Ectodermal cell (in vitro differentiated cells): ENCODE data around the gene ISG20.

Experiments used
- H3K27ac ChIP-seq: 2 replicates; pipeline ENCODE4 v1.7.0; 2013; ENCODE audit warnings: mild to moderate bottlenecking, low read depth, low read length; ENCODE audit not compliant: insufficient read depth, poor library complexity, severe bottlenecking
- H3K27me3 ChIP-seq: 2 replicates; pipeline ENCODE4 v1.7.0; 2013; ENCODE audit warnings: mild to moderate bottlenecking, low read length; ENCODE audit not compliant: insufficient read depth, control insufficient read depth, poor library complexity, severe bottlenecking
- H3K36me3 ChIP-seq: one replicate; pipeline ENCODE4 v1.7.0; 2013; ENCODE audit warnings: low read length; ENCODE audit not compliant: control insufficient read depth, insufficient read depth
- H3K4me1 ChIP-seq: one replicate; pipeline ENCODE4 v1.7.0; 2013; ENCODE audit warnings: low read length; ENCODE audit not compliant: control insufficient read depth, insufficient read depth
- H3K4me3 ChIP-seq: 2 replicates; pipeline ENCODE4 v1.7.0; 2013; ENCODE audit warnings: low read depth, low read length, control low read depth; ENCODE audit not compliant: insufficient read depth
- H3K9me3 ChIP-seq: 2 replicates; pipeline ENCODE4 v1.7.0; 2013; ENCODE audit warnings: mild to moderate bottlenecking, low read length, moderate library complexity; ENCODE audit not compliant: control insufficient read depth
- WGBS, 2 experiments: methylation state at CpG; one replicate each; pipeline ENCODE4 v1.1.7; 2013; ENCODE audit warnings: missing lambda C conversion rate in 2 of 2; 5-methylcytosine and 5-hydroxymethylcytosine counted together

ISG20 gene

GRCh38 chr15:88619796-88620195 is 19.0 kb upstream of the ISG20 start:
- Histone ChIP-seq H3K9me3 (no peaks in the 10 kb centered on the region), H3K4me3 (no peak overlapping the region), H3K4me1 (peaks cover 19% of the 10 kb centered on the region), H3K36me3 (no peaks in the 10 kb centered on the region), H3K27ac (no peak overlapping the region), H3K27me3 (no peaks in the 10 kb centered on the region)
- WGBS, 2 experiments, result 48 to 50% methylated on average over 2 of the region's 2 CpGs

GRCh38 chr15:88620995-88621772 is 17.6 kb upstream of the ISG20 start, which contains the start of gene AEN:
AEN (plus strand) TSS chr15:88621340; CDS start chr15:88626210, 4,870 bp downstream.
- Histone ChIP-seq H3K27ac (peak within 1 kb of the TSS; percentile 40), H3K36me3 (peaks cover 2% of the 10 kb centered on the region), H3K4me3 (peak within 1 kb of the TSS; percentile 74), H3K27me3 (no peaks in the 10 kb centered on the region), H3K4me1 (peaks cover 19% of the 10 kb centered on the region), H3K9me3 (no peaks in the 10 kb centered on the region)
- 0% methylated on average over 71 of the region's 71 CpGs for WGBS, 2 experiments

GRCh38 chr15:88621789-88622604 is 16.8 kb upstream of the ISG20 start:
- Histone ChIP-seq H3K9me3 (no peaks in the 10 kb centered on the region), H3K27me3 (no peaks in the 10 kb centered on the region), H3K4me3 (peak overlapping the region; percentile 74), H3K36me3 (peaks cover 10% of the 10 kb centered on the region), H3K4me1 (peaks cover 19% of the 10 kb centered on the region), H3K27ac (no peak overlapping the region)
- 1 to 2% methylated on average over 17 of the region's 17 CpGs for WGBS, 2 experiments

GRCh38 chr15:88622605-88622975 is 16.2 kb upstream of the ISG20 start:
- Histone ChIP-seq H3K27ac (no peak overlapping the region), H3K36me3 (peaks cover 10% of the 10 kb centered on the region), H3K27me3 (no peaks in the 10 kb centered on the region), H3K9me3 (no peaks in the 10 kb centered on the region), H3K4me1 (peaks cover 19% of the 10 kb centered on the region), H3K4me3 (peak overlapping the region; percentile 74)
- WGBS, 2 experiments, result 42 to 46% methylated on average over 5 of the region's 5 CpGs

- H3K4me1 ChIP-seq, result peaks cover 19% of the 10 kb centered on the region
- no peaks in the 10 kb centered on the region for H3K27me3 ChIP-seq
- no peaks in the 10 kb centered on the region for H3K9me3 ChIP-seq
- no peak overlapping the region for H3K4me3 ChIP-seq
- peaks cover 10% of the 10 kb centered on the region for H3K36me3 ChIP-seq
- no peak overlapping the region for H3K27ac ChIP-seq
- WGBS, 2 experiments, result 75 to 90% methylated on average over 1 to 2 of the region's 2 CpGs
These were observed 15.8 kb upstream of the ISG20 start for GRCh38 chr15:88623061-88623460.

GRCh38 chr15:88623632-88624031 is 15.2 kb upstream of the ISG20 start:
- WGBS, 2 experiments, result 85 to 91% methylated on average over 3 of the region's 3 CpGs
- Histone ChIP-seq H3K4me1 (peaks cover 19% of the 10 kb centered on the region), H3K27me3 (no peaks in the 10 kb centered on the region), H3K27ac (no peak overlapping the region), H3K4me3 (no peak overlapping the region), H3K36me3 (peaks cover 15% of the 10 kb centered on the region), H3K9me3 (no peaks in the 10 kb centered on the region)

- H3K36me3 ChIP-seq, result peaks cover 23% of the 10 kb centered on the region
- WGBS, 2 experiments, result 81 to 83% methylated on average over 19 of the region's 19 CpGs
- no peaks in the 10 kb centered on the region for H3K9me3 ChIP-seq
- peaks cover 19% of the 10 kb centered on the region for H3K4me1 ChIP-seq
- no peaks in the 10 kb centered on the region for H3K27me3 ChIP-seq
- no peak overlapping the region for H3K27ac ChIP-seq
- H3K4me3 ChIP-seq, result no peak overlapping the region
These were observed 14.5 kb upstream of the ISG20 start for GRCh38 chr15:88624156-88624970.

GRCh38 chr15:88624971-88625490 is 13.8 kb upstream of the ISG20 start:
- Histone ChIP-seq H3K4me1 (peaks cover 19% of the 10 kb centered on the region), H3K36me3 (peaks cover 29% of the 10 kb centered on the region)

GRCh38 chr15:88625943-88626741 is 12.7 kb upstream of the ISG20 start:
- WGBS, 2 experiments, result 89 to 91% methylated on average over 23 of the region's 23 CpGs
- peaks cover 40% of the 10 kb centered on the region for H3K36me3 ChIP-seq

More at GRCh38 chr15:88624971-88625490, 13.8 kb upstream of the ISG20 start:
- H3K27me3 ChIP-seq, result no peaks in the 10 kb centered on the region
- H3K9me3 ChIP-seq, result no peaks in the 10 kb centered on the region
- H3K4me3 ChIP-seq, result no peak overlapping the region
- WGBS, 2 experiments, result 82 to 85% methylated on average over 9 of the region's 9 CpGs
- no peak overlapping the region for H3K27ac ChIP-seq

More at GRCh38 chr15:88625943-88626741, 12.7 kb upstream of the ISG20 start:
- Histone ChIP-seq H3K4me3 (no peak overlapping the region), H3K9me3 (no peaks in the 10 kb centered on the region), H3K27me3 (no peaks in the 10 kb centered on the region), H3K27ac (no peak overlapping the region), H3K4me1 (peaks cover 19% of the 10 kb centered on the region)
